Tibial artery (tissue), 4 donors: ENCODE data around the gene POLR1E.

Experiments used
- DNase-seq, 2 donors: peaks; one replicate each; pipeline ENCODE4 v3.0.0-alpha.2; 2019
- H3K27ac ChIP-seq, 2 donors: fragments of 200-600 bp; sonication (generic) in 1 of 2; 1 replicate in 1 of 2; 2 replicates in 1 of 2; pipeline ENCODE4 v1.5.1; 2018 to 2019; ENCODE audit warnings: mild to moderate bottlenecking in 1 of 2
- H3K27me3 ChIP-seq, 2 donors: fragments of 200-600 bp; sonication (generic) in 1 of 2; one replicate each; pipeline versions ENCODE4 v1.5.1 to v1.6.0; 2016 to 2019
- H3K36me3 ChIP-seq, 3 donors: fragments of 200-600 bp; sonication (generic) in 2 of 3; one replicate each; pipeline ENCODE4 v1.5.1; 2016 to 2019; ENCODE audit warnings: mild to moderate bottlenecking in 2 of 3
- H3K4me1 ChIP-seq, 4 donors: fragments of 200-600 bp; sonication (generic) in 2 of 4; 1 replicate in 3 of 4; 2 replicates in 1 of 4; pipeline ENCODE4 v1.5.1; 2016 to 2019
- H3K4me3 ChIP-seq, 2 donors: fragments of 200-600 bp; sonication (generic) in 1 of 2; 1 replicate in 1 of 2; 2 replicates in 1 of 2; pipeline ENCODE4 v1.5.1; 2018 to 2019; ENCODE audit warnings: mild to moderate bottlenecking in 2 of 2
- H3K9me3 ChIP-seq, 3 donors: fragments of 200-600 bp; sonication (generic) in 1 of 3; one replicate each; pipeline ENCODE4 v1.5.1; 2016 to 2019
- CTCF ChIP-seq, 2 experiments: fragments of 200-600 bp in 1 of 2; fragments of 450-650 bp in 1 of 2; IDR thresholded peaks; one replicate each; pipeline ENCODE4 v1.5.1; 2017 to 2019; ENCODE audit warnings: antibody characterized with exemption in 2 of 2, mild to moderate bottlenecking in 1 of 2, moderate library complexity in 1 of 2
- intact Hi-C: fragments of 100-400 bp; cut with DNase I; formaldehyde crosslinking; loops from one replicate; pipeline ENCODE4 v1.15.0; 2023; ENCODE audit warnings: low total_unique reads

Gene POLR1E

GRCh38 chr9:37531699-37532098 lies 46.0 kb downstream of the POLR1E start:
- no peaks in the 10 kb centered on the region for H3K4me1 ChIP-seq
- H3K9me3 ChIP-seq: no peaks in the 10 kb centered on the region
- peaks cover 30 to 59% (median 37%) of the 10 kb centered on the region in 3 donors for H3K36me3 ChIP-seq
- intact Hi-C loops: no loop called here
- no peak for DNase-seq
- H3K4me3 ChIP-seq: no peak overlapping the region
- H3K27ac ChIP-seq: no peak overlapping the region
- H3K27me3 ChIP-seq: no peaks in the 10 kb centered on the region
- no peak for TF ChIP-seq CTCF (IDR thresholded peaks at IDR 0.05)

GRCh38 chr9:37534412-37534811 lies 48.7 kb downstream of the POLR1E start:
- no peak overlapping the region for H3K27ac ChIP-seq
- TF ChIP-seq CTCF (IDR thresholded peaks at IDR 0.05): no peak
- H3K36me3 ChIP-seq: peaks cover 26 to 60% (median 29%) of the 10 kb centered on the region in 3 donors

GRCh38 chr9:37534901-37535300 lies 49.2 kb downstream of the POLR1E start:
- Histone ChIP-seq H3K27me3 (no peaks in the 10 kb centered on the region), H3K36me3 (peaks cover 26 to 55% (median 29%) of the 10 kb centered on the region in 3 donors), H3K4me1 (no peaks in the 10 kb centered on the region), H3K9me3 (no peaks in the 10 kb centered on the region), H3K27ac (no peak overlapping the region), H3K4me3 (no peak overlapping the region)
- intact Hi-C loops: no loop called here
- DNase-seq: no peak
- no peak for TF ChIP-seq CTCF (IDR thresholded peaks at IDR 0.05)

More at GRCh38 chr9:37534412-37534811, 48.7 kb downstream of the POLR1E start:
- no peaks in the 10 kb centered on the region for H3K4me1 ChIP-seq
- no peak overlapping the region for H3K4me3 ChIP-seq
- no peaks in the 10 kb centered on the region for H3K9me3 ChIP-seq
- DNase-seq: no peak
- H3K27me3 ChIP-seq: no peaks in the 10 kb centered on the region
- intact Hi-C loops: no loop called here

- Histone ChIP-seq H3K27me3 (no peaks in the 10 kb centered on the region), H3K36me3 (peaks cover 14 to 50% (median 31%) of the 10 kb centered on the region in 3 donors), H3K4me3 (no peak overlapping the region), H3K27ac (no peak overlapping the region), H3K4me1 (peaks cover 0 to 12% (median 0%) of the 10 kb centered on the region in 4 donors), H3K9me3 (no peaks in the 10 kb centered on the region)
- no peak for DNase-seq
- TF ChIP-seq CTCF (IDR thresholded peaks at IDR 0.05): no peak
- intact Hi-C loops: no loop called here
These were observed 52.4 kb downstream of the POLR1E start for GRCh38 chr9:37538099-37538498.

- peaks cover 14 to 48% (median 31%) of the 10 kb centered on the region in 3 donors for H3K36me3 ChIP-seq
- no peaks in the 10 kb centered on the region for H3K27me3 ChIP-seq
- H3K27ac ChIP-seq: no peak overlapping the region
- peaks cover 0 to 12% (median 0%) of the 10 kb centered on the region in 4 donors for H3K4me1 ChIP-seq
- H3K4me3 ChIP-seq: no peak overlapping the region
- DNase-seq: no peak
- intact Hi-C loops: no loop called here
- no peak for TF ChIP-seq CTCF (IDR thresholded peaks at IDR 0.05)
- H3K9me3 ChIP-seq: no peaks in the 10 kb centered on the region
These were observed 53.9 kb downstream of the POLR1E start for GRCh38 chr9:37539634-37540033.

GRCh38 chr9:37540634-37541033 lies 54.9 kb downstream of the POLR1E start:
- Histone ChIP-seq H3K36me3 (peaks cover 14 to 40% (median 31%) of the 10 kb centered on the region in 3 donors), H3K27me3 (no peaks in the 10 kb centered on the region), H3K4me1 (peaks cover 0 to 12% (median 0%) of the 10 kb centered on the region in 4 donors), H3K9me3 (no peaks in the 10 kb centered on the region), H3K4me3 (no peak overlapping the region), H3K27ac (no peak overlapping the region)
- no peak for DNase-seq
- no peak for TF ChIP-seq CTCF (IDR thresholded peaks at IDR 0.05)
- intact Hi-C loops: no loop called here
